ENCODE measurements around the gene CHRNG.
A peak's percentile ranks its signal among the peaks of the same experiment; 100 is the strongest.

CHRNG gene

DNA sequence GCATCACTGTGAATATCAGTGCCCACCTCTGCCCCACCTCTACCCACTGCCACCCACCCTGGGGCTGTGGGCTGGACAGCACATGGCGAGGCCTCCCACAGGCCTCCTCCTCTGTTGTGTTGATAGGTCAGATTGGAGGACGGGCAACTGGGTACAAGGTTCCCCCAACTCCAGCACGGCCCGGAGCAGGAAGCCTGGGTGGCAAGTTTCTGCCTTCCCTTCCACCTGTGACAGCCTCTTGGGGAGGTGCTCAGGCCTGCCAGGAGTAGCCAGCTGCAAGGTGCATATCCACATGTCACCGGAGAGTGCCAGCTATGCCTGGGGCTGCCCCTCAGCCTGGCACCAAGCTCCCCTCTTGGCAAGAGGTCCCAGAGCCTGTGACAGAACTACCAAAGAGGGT is 45.0 kb upstream of the CHRNG start:
- ChIA-PET POLR2A (no interaction called here), CTCF (interaction anchor here (1.1 kb wide), 1 partner anchor 26 kb away, joined by 3 read pairs; no protein-coding TSS in a partner anchor)
- Histone ChIP-seq H3K36me3 (ENCODE audit: control insufficient read depth in 2 of 2, insufficient read depth in 1 of 2, low read length in 2 of 2) (no peaks in the 10 kb centered on the region), H3K4me3 (ENCODE audit: low read depth, low read length) (no peak overlapping the region), H3K4me1 (ENCODE audit: control insufficient read depth, insufficient read depth, low read length) (no peaks in the 10 kb centered on the region), H3K27ac (ENCODE audit: extremely low read depth, low read depth, low read length) (no peak overlapping the region), H3K9me3 (ENCODE audit: control insufficient read depth, insufficient read depth, low read depth, low read length) (no peaks in the 10 kb centered on the region)
- TF ChIP-seq ZNF623 (tag by site-specific recombination; IDR thresholded peaks at IDR 0.05) (no peak), ZNF155 (tag by site-specific recombination; IDR thresholded peaks at IDR 0.05) (no peak), ZSCAN23 (tag by site-specific recombination; IDR thresholded peaks at IDR 0.05) (no peak), ZNF792 (tag by site-specific recombination; IDR thresholded peaks at IDR 0.05) (no peak), FEZF1 (tag by site-specific recombination; IDR thresholded peaks at IDR 0.05) (no peak), ZNF114 (tag by site-specific recombination; IDR thresholded peaks at IDR 0.05) (no peak), ZIC2 (tag by site-specific recombination; IDR thresholded peaks at IDR 0.05) (no peak), SETDB1 (IDR thresholded peaks at IDR 0.05; ENCODE audit: insufficient read length, low read length) (no peak), ZFHX2 (tag by site-specific recombination; conservative IDR thresholded peaks at IDR 0.05) (peak; percentile 42; the same call in 1 of the 2 replicates), TCF7L2 (IDR thresholded peaks at IDR 0.05; ENCODE audit: borderline replicate concordance, low read depth, low read length) (no peak), TRIM28 (IDR thresholded peaks at IDR 0.05; ENCODE audit: borderline replicate concordance, low read length) (no peak), GFI1B (tag by site-specific recombination; IDR thresholded peaks at IDR 0.05) (no peak), EGR2 (tag by site-specific recombination; IDR thresholded peaks at IDR 0.05; ENCODE audit: low read depth) (peak; percentile 65; the same call in 1 of the 2 replicates), ZNF350 (tag by site-specific recombination; IDR thresholded peaks at IDR 0.05) (no peak)
- TF ChIP-seq, protein P1, sequence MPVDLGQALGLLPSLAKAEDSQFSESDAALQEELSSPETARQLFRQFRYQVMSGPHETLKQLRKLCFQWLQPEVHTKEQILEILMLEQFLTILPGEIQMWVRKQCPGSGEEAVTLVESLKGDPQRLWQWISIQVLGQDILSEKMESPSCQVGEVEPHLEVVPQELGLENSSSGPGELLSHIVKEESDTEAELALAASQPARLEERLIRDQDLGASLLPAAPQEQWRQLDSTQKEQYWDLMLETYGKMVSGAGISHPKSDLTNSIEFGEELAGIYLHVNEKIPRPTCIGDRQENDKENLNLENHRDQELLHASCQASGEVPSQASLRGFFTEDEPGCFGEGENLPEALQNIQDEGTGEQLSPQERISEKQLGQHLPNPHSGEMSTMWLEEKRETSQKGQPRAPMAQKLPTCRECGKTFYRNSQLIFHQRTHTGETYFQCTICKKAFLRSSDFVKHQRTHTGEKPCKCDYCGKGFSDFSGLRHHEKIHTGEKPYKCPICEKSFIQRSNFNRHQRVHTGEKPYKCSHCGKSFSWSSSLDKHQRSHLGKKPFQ (tag by site-specific recombination; IDR thresholded peaks at IDR 0.05), result no peak
- TF ChIP-seq, protein P2, sequence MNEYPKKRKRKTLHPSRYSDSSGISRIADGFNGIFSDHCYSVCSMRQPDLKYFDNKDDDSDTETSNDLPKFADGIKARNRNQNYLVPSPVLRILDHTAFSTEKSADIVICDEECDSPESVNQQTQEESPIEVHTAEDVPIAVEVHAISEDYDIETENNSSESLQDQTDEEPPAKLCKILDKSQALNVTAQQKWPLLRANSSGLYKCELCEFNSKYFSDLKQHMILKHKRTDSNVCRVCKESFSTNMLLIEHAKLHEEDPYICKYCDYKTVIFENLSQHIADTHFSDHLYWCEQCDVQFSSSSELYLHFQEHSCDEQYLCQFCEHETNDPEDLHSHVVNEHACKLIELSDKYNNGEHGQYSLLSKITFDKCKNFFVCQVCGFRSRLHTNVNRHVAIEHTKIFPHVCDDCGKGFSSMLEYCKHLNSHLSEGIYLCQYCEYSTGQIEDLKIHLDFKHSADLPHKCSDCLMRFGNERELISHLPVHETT (tag by site-specific recombination; IDR thresholded peaks at IDR 0.05), result no peak
- TF ChIP-seq, protein P3, sequence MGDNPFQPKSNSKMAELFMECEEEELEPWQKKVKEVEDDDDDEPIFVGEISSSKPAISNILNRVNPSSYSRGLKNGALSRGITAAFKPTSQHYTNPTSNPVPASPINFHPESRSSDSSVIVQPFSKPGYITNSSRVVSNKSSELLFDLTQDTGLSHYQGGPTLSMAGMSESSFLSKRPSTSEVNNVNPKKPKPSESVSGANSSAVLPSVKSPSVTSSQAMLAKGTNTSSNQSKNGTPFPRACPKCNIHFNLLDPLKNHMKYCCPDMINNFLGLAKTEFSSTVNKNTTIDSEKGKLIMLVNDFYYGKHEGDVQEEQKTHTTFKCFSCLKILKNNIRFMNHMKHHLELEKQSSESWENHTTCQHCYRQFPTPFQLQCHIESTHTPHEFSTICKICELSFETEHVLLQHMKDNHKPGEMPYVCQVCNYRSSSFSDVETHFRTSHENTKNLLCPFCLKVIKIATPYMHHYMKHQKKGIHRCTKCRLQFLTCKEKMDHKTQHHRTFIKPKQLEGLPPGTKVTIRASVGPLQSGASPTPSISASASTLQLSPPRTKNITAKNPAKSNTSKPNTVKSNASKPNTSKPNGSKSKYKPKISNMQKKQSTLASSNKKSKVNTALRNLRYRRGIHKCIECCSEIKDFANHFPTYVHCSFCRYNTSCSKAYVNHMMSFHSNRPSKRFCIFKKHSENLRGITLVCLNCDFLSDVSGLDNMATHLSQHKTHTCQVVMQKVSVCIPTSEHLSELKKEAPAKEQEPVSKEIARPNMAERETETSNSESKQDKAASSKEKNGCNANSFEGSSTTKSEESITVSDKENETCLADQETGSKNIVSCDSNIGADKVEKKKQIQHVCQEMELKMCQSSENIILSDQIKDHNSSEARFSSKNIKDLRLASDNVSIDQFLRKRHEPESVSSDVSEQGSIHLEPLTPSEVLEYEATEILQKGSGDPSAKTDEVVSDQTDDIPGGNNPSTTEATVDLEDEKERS (tag by site-specific recombination; IDR thresholded peaks at IDR 0.05), result no peak

DNA sequence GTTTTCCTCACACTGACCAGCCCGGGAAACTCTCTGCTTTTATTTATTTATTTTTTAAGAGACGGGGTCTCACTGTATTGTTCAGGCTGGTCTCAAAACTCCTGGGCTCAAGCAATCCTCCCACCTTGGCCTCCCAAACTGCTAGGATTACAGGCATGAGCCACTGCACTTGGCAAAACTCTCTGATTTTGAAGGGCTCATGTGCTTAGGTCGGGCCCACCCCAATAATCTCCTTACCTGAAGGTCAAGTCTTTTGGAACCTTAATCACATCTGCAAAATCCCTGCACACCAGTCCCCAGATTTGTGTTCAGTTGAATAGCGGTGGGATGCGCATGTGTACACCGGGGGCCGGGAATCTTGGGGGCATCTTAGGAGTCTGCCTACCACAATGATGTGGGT is 44.2 kb upstream of the CHRNG start:
- Histone ChIP-seq H3K4me3 (ENCODE audit: low read depth, low read length) (no peak overlapping the region), H3K27ac (ENCODE audit: extremely low read depth, low read depth, low read length) (no peak overlapping the region), H3K9me3 (ENCODE audit: control insufficient read depth, insufficient read depth, low read depth, low read length) (no peaks in the 10 kb centered on the region), H3K36me3 (ENCODE audit: control insufficient read depth in 2 of 2, insufficient read depth in 1 of 2, low read length in 2 of 2) (no peaks in the 10 kb centered on the region), H3K4me1 (ENCODE audit: control insufficient read depth, insufficient read depth, low read length) (no peaks in the 10 kb centered on the region)
- ChIA-PET POLR2A (interaction anchor here (0.6 kb wide), 1 partner anchor 52 kb away, joined by 3 read pairs; no protein-coding TSS in a partner anchor), CTCF (interaction anchor here (1.1 kb wide), 1 partner anchor 25 kb away, joined by 3 read pairs; no protein-coding TSS in a partner anchor)
- TF ChIP-seq GLI2 (tag by site-specific recombination; IDR thresholded peaks at IDR 0.05; ENCODE audit: borderline replicate concordance, low read depth) (no peak), ZNF10 (tag by site-specific recombination; IDR thresholded peaks at IDR 0.05) (peak; percentile 51; the same call in 1 of the 2 replicates)
